Measurements from ENCODE around the gene KNTC1.

The KNTC1 gene

GRCh38 chr12:122489038-122489437, 38.0 kb upstream of the KNTC1 start:
- TF ChIP-seq SCRT2 (tag by site-specific recombination; IDR thresholded peaks at IDR 0.05), result no peak
- TF ChIP-seq ZNF692 (tag by site-specific recombination; IDR thresholded peaks at IDR 0.05), result no peak
- no peak for TF ChIP-seq ZNF654 (tag by site-specific recombination; IDR thresholded peaks at IDR 0.05; ENCODE audit: low read depth)
- TF ChIP-seq ZNF658 (tag by site-specific recombination; IDR thresholded peaks at IDR 0.05), result no peak
- no peak for TF ChIP-seq ZFP3 (tag by site-specific recombination; IDR thresholded peaks at IDR 0.05; ENCODE audit: low read depth)
- TF ChIP-seq KLF1 (tag by site-specific recombination; IDR thresholded peaks at IDR 0.05), result no peak
- no peak for TF ChIP-seq ZNF513 (tag by site-specific recombination; IDR thresholded peaks at IDR 0.05)
- no peak for TF ChIP-seq ZNF580 (tag by site-specific recombination; IDR thresholded peaks at IDR 0.05)
- no peak for TF ChIP-seq ZFHX2 (tag by site-specific recombination; conservative IDR thresholded peaks at IDR 0.05)
- no peak for TF ChIP-seq ZNF561 (tag by site-specific recombination; IDR thresholded peaks at IDR 0.05; ENCODE audit: borderline replicate concordance)
- TF ChIP-seq ZNF175 (tag by site-specific recombination; IDR thresholded peaks at IDR 0.05), result no peak
- no peak for TF ChIP-seq KLF9 (tag by site-specific recombination; IDR thresholded peaks at IDR 0.05; ENCODE audit: low read depth)
- no peak for TF ChIP-seq ZNF776 (tag by site-specific recombination; IDR thresholded peaks at IDR 0.05; ENCODE audit: borderline replicate concordance)
- TF ChIP-seq, protein P1, sequence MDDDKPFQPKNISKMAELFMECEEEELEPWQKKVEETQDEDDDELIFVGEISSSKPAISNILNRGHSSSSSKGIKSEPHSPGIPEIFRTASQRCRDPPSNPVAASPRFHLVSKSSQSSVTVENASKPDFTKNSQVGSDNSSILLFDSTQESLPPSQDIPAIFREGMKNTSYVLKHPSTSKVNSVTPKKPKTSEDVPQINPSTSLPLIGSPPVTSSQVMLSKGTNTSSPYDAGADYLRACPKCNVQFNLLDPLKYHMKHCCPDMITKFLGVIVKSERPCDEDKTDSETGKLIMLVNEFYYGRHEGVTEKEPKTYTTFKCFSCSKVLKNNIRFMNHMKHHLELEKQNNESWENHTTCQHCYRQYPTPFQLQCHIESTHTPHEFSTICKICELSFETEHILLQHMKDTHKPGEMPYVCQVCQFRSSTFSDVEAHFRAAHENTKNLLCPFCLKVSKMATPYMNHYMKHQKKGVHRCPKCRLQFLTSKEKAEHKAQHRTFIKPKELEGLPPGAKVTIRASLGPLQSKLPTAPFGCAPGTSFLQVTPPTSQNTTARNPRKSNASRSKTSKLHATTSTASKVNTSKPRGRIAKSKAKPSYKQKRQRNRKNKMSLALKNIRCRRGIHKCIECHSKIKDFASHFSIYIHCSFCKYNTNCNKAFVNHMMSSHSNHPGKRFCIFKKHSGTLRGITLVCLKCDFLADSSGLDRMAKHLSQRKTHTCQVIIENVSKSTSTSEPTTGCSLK (tag by site-specific recombination; IDR thresholded peaks at IDR 0.05), result no peak
- TF ChIP-seq SP2 (tag by site-specific recombination; IDR thresholded peaks at IDR 0.05), result no peak
- TF ChIP-seq, protein P2, sequence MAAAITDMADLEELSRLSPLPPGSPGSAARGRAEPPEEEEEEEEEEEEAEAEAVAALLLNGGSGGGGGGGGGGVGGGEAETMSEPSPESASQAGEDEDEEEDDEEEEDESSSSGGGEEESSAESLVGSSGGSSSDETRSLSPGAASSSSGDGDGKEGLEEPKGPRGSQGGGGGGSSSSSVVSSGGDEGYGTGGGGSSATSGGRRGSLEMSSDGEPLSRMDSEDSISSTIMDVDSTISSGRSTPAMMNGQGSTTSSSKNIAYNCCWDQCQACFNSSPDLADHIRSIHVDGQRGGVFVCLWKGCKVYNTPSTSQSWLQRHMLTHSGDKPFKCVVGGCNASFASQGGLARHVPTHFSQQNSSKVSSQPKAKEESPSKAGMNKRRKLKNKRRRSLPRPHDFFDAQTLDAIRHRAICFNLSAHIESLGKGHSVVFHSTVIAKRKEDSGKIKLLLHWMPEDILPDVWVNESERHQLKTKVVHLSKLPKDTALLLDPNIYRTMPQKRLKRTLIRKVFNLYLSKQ (tag by site-specific recombination; IDR thresholded peaks at IDR 0.05; ENCODE audit: borderline replicate concordance), result no peak
- TF ChIP-seq ZIC2 (tag by site-specific recombination; IDR thresholded peaks at IDR 0.05), result no peak
- TF ChIP-seq, protein P3, sequence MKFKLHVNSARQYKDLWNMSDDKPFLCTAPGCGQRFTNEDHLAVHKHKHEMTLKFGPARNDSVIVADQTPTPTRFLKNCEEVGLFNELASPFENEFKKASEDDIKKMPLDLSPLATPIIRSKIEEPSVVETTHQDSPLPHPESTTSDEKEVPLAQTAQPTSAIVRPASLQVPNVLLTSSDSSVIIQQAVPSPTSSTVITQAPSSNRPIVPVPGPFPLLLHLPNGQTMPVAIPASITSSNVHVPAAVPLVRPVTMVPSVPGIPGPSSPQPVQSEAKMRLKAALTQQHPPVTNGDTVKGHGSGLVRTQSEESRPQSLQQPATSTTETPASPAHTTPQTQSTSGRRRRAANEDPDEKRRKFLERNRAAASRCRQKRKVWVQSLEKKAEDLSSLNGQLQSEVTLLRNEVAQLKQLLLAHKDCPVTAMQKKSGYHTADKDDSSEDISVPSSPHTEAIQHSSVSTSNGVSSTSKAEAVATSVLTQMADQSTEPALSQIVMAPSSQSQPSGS (tag by site-specific recombination; IDR thresholded peaks at IDR 0.05; ENCODE audit: low read depth), result no peak
- no peak for TF ChIP-seq TCF7L2 (IDR thresholded peaks at IDR 0.05; ENCODE audit: borderline replicate concordance, low read depth, low read length)
- ChIA-PET POLR2A (interaction anchor here (1.2 to 1.3 kb wide), 2 partner anchors 12 kb away, joined by 5 to 6 read pairs; partner anchors contain the start of gene ZCCHC8), CTCF (interaction anchor here (0.6 to 3.4 kb wide), 4 partner anchors 17 to 694 kb away, joined by 3 to 9 read pairs (median 4); no protein-coding TSS in a partner anchor)
- Histone ChIP-seq H3K4me1 (ENCODE audit: control insufficient read depth, insufficient read depth, low read length) (no peaks in the 10 kb centered on the region), H3K36me3 (ENCODE audit: control insufficient read depth in 2 of 2, insufficient read depth in 1 of 2, low read length in 2 of 2) (peaks cover 76 to 82% of the 10 kb centered on the region in 2 experiments), H3K9me3 (ENCODE audit: control insufficient read depth, insufficient read depth, low read depth, low read length) (no peaks in the 10 kb centered on the region), H3K4me3 (ENCODE audit: low read depth, low read length) (no peak overlapping the region), H3K27ac (ENCODE audit: extremely low read depth, low read depth, low read length) (no peak overlapping the region)
